Fibroblast of the aortic adventitia (primary cell): ENCODE measurements around the gene TASOR2. TPM values are rescaled to one million over a fixed set of nuclear protein-coding genes. Genes with fewer than 3 reads are reported as not detected.

Source experiments
- DNase-seq: peaks from one replicate; pipeline ENCODE4 v3.0.0-alpha.2; 2010; ENCODE audit warnings: low read depth
- H3K4me3 ChIP-seq: 2 replicates; pipeline ENCODE4 v1.5.1; 2011; ENCODE audit warnings: low read depth, mild to moderate bottlenecking, control low read depth, low read length, moderate library complexity
- total RNA-seq: library from RNA; depleted of rRNA; stranded (reverse); fragments of >200 nt; gene quantifications from 2 replicates; pipeline ENCODE4 v1.2.3, GENCODE V29; 2012; ENCODE audit warnings: low replicate concordance
- TF ChIP-seq, protein P1 (sequence below): IDR thresholded peaks from 2 replicates; pipeline ENCODE4 v1.5.1; 2011; ENCODE audit warnings: mild to moderate bottlenecking, low read length, control low read depth, inconsistent platforms; ENCODE audit not compliant: insufficient read depth

The TASOR2 gene, protein sequence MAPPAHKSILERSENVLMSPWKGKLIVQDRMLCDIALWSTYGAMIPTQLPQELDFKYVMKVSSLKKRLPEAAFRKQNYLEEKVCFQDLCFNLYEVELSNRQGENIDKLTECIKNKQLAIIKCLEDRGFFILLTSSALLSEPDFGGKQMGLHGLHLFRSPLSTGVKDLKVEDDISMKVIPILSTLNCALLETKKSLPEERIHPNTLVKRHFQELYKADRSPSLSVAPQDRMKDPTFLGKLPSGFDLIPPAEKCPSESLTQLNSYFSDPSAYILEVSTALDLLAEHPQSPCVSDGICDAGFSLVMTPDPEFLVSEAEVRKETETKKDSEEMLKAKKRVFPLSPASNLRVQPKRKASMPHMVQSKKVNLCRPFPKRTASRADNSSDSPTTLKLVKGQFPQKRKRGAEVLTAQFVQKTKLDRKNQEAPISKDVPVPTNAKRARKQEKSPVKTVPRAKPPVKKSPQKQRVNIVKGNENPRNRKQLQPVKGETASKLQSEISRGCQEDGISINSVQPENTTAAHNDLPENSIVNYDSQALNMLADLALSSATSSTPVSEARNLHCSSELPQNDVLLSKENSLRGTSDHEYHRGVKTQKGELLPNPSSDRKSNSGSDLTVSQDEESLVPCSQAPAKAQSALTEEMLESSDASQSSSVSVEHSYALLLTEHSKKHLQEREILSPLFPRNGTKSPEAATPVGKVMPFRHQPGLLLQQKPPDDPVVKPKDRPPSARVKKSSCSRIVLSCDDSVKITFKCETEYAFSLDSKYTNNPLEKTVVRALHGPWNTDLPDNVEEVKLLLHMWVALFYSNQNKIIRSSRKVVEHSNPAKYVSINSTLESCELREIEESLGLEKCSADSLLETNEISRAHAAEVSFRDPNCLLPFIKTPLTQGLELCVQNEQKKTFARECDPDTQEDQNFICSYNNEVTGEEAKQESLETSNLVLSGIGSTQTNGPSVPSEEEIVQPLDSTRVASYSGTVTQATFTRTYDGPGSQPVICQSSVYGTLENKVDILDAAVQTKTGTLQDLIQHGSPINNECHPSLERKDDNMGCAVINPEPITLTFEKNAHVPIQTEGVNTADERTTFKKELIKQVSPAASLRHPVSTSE (N-terminal part only)
- total RNA-seq: 92.9 and 147 TPM in 2 replicates

DNA sequence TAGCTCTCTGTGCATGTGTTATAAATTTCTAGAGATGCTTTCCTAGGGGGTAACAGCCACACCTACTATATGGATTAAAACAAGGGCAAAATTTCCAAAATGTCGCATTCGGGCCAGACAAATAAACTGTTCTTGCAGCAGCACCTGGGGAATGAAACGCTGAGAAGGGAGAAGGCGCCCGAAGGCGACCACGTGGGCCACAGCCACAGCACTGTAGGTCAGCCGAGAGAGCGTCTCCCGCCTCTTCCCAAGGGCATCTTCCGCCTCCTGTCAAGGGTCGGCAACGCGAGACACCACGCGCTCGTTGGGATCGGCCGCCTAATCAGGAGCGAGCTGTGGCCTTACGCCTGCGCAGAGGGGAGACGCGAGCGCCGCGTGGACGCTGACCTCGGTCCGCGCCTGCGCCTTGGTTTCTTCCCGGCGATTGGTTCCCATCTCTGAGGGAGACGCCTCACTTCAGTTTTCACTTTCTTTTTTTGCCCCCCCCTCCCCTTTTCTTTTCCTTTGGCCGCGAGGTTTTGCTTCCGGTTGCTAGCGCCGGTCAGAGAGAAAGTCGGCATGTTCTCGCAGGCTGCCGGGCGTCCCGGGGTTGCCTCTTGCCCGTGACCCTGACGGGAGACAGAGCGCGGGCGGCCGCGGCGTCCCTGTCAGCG is at the start of gene TASOR2:
TASOR2 (plus strand) TSS at position 521 of the 653 bp plus-strand sequence. CDS start 35,805 bp downstream, outside the sequence.
- peak; percentile 96 for DNase-seq
- TF ChIP-seq, protein P1, sequence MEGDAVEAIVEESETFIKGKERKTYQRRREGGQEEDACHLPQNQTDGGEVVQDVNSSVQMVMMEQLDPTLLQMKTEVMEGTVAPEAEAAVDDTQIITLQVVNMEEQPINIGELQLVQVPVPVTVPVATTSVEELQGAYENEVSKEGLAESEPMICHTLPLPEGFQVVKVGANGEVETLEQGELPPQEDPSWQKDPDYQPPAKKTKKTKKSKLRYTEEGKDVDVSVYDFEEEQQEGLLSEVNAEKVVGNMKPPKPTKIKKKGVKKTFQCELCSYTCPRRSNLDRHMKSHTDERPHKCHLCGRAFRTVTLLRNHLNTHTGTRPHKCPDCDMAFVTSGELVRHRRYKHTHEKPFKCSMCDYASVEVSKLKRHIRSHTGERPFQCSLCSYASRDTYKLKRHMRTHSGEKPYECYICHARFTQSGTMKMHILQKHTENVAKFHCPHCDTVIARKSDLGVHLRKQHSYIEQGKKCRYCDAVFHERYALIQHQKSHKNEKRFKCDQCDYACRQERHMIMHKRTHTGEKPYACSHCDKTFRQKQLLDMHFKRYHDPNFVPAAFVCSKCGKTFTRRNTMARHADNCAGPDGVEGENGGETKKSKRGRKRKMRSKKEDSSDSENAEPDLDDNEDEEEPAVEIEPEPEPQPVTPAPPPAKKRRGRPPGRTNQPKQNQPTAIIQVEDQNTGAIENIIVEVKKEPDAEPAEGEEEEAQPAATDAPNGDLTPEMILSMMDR: no peak
- peak within 1 kb of the TSS; percentile 92 for H3K4me3 ChIP-seq

DNA sequence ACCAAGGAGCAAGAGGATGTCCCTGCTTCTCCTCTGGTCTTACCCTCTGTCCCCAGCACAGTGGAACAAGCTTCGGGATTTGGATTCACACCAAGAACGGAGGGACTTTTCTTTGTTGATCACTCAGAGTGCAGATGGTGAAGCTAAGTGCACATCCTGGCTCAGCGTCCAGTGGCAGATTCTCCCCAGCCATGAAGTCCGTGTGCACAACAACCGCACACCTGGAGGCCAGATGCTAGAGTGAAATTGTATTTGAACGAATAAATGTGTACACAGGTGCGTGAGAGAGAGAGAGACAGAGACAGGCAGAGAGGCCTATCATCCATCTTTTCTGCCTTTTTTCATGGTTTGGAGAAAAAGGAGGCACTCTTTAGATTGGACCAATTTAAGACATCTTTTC is 49.7 kb upstream of the TASOR2 start:
- no peak overlapping the region for H3K4me3 ChIP-seq
- DNase-seq: no peak
- TF ChIP-seq, protein P1: no peak

DNA sequence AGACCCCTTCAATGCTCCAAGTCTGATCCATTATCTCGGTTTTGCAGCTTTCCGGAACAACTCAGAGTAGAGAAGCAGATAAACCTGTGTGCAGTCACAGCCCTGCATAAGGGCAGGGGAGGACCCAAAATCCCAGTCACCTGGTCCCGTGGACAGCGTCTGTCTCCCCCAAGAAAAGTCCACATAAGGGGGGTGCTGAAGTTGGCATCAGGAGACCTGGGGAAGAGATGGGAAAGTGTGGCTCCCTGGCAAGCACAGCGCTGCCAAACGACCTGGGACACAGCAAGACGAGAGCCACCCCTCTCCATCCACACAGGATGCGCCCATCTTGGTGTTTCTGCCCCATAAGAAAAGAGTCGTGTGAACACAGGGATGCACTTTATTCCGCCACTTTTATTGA is 46.1 kb upstream of the TASOR2 start:
- no peak for DNase-seq
- no peak overlapping the region for H3K4me3 ChIP-seq
- TF ChIP-seq, protein P1: no peak

DNA sequence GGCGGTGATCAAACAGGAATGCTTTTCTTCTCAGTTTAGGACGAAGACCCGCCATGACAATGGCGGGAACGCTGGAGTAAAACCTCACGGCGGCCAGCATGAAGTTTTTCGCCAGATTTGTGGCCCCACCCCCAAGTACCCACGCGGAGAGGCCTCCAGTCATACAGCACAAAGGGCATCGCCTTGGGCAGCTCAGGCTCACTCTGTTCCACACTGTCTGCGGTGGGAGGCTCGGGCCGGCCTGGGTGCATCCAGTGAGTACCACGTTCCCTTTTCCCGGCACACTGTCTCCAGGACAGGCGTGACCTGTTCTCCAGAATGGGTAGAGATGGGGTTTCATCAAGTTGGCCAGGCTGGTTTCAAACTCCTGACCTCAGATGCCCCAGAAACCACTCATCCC is 45.6 kb upstream of the TASOR2 start:
- DNase-seq: no peak
- H3K4me3 ChIP-seq: no peak overlapping the region
- TF ChIP-seq, protein P1: no peak

DNA sequence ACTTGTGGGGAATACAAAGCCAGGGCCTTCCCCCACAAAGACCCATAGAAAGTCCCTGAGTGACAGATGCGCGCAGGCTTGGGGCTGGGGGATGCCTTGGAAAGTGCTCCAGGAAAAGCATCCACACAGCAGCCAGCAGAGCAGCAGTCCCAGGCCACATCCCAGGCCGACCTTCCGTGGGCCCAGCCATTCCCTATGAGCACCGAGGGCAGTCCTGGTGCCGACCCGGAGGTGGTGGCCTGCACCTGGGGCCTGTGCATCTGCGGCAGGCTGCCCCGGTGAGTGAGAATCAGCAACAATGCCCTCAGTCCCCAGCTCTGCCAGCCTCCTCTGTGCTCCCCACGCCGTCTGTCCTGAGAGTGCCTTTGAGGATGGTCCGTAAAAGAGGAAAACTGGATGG is 44.6 kb upstream of the TASOR2 start:
- no peak overlapping the region for H3K4me3 ChIP-seq
- TF ChIP-seq, protein P1: no peak

DNA sequence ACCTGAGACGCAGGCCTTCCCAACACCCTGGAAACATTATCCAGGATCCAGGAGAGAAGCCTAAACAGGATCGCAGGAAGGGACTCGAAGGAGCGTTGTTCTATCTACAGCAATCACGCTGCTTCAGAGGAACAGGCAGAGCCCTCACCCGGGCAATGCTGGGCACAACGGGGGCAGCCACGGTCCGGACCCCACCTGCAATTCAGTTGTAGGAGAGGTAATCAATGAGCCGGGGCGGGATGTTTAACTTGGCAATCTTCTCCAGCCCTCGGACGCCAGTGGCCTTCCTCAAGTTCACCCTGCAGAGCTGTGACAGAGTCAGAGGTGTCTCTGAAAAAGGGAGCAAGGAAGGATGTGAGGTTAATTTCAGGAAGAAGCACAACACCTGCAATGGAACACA is 44.1 kb upstream of the TASOR2 start:
- TF ChIP-seq, protein P1: no peak
- no peak for DNase-seq
- H3K4me3 ChIP-seq: no peak overlapping the region

More for the DNA sequence above, 44.6 kb upstream of the TASOR2 start:
- DNase-seq: no peak
